ENCODE results near the gene ATP6V1C2.

DNA sequence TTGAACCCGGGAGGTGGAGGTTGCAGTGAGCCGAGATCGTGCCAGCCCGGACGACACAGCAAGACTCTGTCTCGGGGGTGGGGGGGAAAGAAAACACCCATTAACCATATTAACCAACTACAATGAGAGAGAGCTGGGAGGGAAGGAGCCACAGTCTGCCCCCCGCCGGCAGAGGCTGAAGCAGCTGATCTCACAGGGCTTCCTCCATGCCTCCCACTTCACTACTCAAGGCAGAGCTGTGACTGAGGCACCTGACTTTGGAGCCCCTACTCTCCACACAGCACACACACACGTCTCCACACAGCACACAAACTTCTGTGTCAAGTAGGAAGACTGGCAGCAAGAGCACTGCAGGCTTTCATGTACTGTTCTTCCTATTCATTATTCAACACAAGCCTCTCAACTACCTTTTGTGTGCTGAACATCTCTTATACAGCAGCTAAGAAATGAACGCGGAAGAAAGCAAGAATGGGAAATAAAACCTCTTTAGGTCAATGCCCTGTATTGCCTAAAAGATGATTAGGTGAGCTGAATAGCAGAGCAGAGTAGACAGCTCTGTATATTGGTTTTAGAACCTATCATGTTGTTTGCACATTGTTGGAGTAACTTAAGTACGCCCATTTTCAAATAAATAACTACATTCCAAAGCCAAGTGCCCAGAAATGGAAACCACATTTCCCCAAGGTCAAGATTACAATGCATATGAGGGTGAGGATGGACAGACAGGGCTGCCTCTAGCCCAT is 65.0 kb downstream of the ATP6V1C2 start:
- TF ChIP-seq, protein P1, sequence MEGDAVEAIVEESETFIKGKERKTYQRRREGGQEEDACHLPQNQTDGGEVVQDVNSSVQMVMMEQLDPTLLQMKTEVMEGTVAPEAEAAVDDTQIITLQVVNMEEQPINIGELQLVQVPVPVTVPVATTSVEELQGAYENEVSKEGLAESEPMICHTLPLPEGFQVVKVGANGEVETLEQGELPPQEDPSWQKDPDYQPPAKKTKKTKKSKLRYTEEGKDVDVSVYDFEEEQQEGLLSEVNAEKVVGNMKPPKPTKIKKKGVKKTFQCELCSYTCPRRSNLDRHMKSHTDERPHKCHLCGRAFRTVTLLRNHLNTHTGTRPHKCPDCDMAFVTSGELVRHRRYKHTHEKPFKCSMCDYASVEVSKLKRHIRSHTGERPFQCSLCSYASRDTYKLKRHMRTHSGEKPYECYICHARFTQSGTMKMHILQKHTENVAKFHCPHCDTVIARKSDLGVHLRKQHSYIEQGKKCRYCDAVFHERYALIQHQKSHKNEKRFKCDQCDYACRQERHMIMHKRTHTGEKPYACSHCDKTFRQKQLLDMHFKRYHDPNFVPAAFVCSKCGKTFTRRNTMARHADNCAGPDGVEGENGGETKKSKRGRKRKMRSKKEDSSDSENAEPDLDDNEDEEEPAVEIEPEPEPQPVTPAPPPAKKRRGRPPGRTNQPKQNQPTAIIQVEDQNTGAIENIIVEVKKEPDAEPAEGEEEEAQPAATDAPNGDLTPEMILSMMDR (IDR thresholded peaks at IDR 0.05; ENCODE audit: low read depth, low read length), result no peak
- TF ChIP-seq EZH2phosphoT487 (IDR thresholded peaks at IDR 0.05; ENCODE audit: low read depth), result no peak

Data from OCI-LY3 (cell line).